ENCODE data around the gene RTN4R. TPM values are rescaled to one million over a fixed set of nuclear protein-coding genes. Genes with fewer than 3 reads are reported as not detected.

The RTN4R gene
- total RNA-seq, 1 experiment from 2014 or later, result 16.3 TPM

DNA sequence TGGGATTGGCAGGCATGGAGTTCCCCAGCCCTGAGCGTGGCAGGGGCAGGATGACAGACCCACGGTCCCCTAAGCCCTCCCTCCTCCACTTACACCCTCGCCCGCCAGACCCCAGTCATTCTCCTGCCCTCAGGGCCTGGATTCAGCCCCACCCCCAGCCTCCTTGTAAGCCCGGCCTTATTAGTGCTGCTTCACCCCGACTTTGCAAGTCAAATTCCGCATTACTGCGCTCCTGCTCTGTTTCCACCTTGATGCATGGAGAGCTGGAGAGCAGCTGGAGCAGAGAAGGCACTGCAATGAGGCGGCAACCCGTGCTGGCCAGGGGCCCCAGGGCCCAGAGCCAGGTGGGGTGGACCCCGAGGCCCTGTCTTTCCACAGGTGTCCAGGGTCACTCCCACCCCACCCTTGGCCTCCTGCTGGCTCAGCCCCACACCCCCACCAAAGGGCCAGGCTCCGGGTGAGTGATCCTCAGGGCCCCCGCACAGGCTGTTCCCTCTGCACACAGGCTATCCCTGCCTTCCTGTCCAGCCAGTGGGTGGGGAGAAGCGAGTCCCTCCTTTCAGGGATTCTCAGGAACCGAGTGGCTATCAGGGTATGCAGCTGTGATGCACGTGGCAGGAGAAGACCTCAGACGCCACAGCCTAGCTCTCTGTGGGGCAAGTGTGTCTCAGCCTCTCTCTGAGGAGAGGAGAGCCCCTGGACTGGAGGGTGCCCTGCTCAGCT lies 36.4 kb downstream of the RTN4R start:
- CTCF ChIA-PET, result no interaction called here
- no peaks in the 10 kb centered on the region for H3K36me3 ChIP-seq (ENCODE audit: control insufficient read depth, insufficient read depth, low read length)
- H3K4me3 ChIP-seq (ENCODE audit: low read depth in 2 of 2, low read length in 2 of 2), result no peak overlapping the region
- BruUV-seq (replicated peaks), result no TSS peak
- ATAC-seq (no peak), DNase-seq (ENCODE audit: low read depth, low spot score) (no peak)
- H3K27me3 ChIP-seq (ENCODE audit: control insufficient read depth, insufficient read depth, low read length), result no peaks in the 10 kb centered on the region
- in situ Hi-C loops (cut with HindIII; ENCODE audit: low pct_unique_long_range_greater_than_20kb, low sequenced_read_pairs), result no loop called here
- H3K9me3 ChIP-seq (ENCODE audit: control insufficient read depth, insufficient read depth, low read depth, low read length), result no peaks in the 10 kb centered on the region
- no peaks in the 10 kb centered on the region for H3K4me1 ChIP-seq (ENCODE audit: control insufficient read depth, insufficient read depth, low read length)
- TF ChIP-seq, protein P1, sequence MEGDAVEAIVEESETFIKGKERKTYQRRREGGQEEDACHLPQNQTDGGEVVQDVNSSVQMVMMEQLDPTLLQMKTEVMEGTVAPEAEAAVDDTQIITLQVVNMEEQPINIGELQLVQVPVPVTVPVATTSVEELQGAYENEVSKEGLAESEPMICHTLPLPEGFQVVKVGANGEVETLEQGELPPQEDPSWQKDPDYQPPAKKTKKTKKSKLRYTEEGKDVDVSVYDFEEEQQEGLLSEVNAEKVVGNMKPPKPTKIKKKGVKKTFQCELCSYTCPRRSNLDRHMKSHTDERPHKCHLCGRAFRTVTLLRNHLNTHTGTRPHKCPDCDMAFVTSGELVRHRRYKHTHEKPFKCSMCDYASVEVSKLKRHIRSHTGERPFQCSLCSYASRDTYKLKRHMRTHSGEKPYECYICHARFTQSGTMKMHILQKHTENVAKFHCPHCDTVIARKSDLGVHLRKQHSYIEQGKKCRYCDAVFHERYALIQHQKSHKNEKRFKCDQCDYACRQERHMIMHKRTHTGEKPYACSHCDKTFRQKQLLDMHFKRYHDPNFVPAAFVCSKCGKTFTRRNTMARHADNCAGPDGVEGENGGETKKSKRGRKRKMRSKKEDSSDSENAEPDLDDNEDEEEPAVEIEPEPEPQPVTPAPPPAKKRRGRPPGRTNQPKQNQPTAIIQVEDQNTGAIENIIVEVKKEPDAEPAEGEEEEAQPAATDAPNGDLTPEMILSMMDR (IDR thresholded peaks at IDR 0.05), result no peak
- TF ChIP-seq, protein P2, sequence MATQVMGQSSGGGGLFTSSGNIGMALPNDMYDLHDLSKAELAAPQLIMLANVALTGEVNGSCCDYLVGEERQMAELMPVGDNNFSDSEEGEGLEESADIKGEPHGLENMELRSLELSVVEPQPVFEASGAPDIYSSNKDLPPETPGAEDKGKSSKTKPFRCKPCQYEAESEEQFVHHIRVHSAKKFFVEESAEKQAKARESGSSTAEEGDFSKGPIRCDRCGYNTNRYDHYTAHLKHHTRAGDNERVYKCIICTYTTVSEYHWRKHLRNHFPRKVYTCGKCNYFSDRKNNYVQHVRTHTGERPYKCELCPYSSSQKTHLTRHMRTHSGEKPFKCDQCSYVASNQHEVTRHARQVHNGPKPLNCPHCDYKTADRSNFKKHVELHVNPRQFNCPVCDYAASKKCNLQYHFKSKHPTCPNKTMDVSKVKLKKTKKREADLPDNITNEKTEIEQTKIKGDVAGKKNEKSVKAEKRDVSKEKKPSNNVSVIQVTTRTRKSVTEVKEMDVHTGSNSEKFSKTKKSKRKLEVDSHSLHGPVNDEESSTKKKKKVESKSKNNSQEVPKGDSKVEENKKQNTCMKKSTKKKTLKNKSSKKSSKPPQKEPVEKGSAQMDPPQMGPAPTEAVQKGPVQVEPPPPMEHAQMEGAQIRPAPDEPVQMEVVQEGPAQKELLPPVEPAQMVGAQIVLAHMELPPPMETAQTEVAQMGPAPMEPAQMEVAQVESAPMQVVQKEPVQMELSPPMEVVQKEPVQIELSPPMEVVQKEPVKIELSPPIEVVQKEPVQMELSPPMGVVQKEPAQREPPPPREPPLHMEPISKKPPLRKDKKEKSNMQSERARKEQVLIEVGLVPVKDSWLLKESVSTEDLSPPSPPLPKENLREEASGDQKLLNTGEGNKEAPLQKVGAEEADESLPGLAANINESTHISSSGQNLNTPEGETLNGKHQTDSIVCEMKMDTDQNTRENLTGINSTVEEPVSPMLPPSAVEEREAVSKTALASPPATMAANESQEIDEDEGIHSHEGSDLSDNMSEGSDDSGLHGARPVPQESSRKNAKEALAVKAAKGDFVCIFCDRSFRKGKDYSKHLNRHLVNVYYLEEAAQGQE (IDR thresholded peaks at IDR 0.05; ENCODE audit: insufficient read depth in 1 of 2, low read depth in 2 of 2, low read length in 1 of 2), result no peak
- intact Hi-C loops (cut with micrococcal nuclease; ENCODE audit: unreplicated experiment), result loop anchor here (10.0 kb wide), 1 partner anchor 57 kb away; no protein-coding TSS in a partner anchor
- H3K27ac ChIP-seq (ENCODE audit: low read length), result no peak overlapping the region
- POLR2A ChIA-PET, result no interaction called here

DNA sequence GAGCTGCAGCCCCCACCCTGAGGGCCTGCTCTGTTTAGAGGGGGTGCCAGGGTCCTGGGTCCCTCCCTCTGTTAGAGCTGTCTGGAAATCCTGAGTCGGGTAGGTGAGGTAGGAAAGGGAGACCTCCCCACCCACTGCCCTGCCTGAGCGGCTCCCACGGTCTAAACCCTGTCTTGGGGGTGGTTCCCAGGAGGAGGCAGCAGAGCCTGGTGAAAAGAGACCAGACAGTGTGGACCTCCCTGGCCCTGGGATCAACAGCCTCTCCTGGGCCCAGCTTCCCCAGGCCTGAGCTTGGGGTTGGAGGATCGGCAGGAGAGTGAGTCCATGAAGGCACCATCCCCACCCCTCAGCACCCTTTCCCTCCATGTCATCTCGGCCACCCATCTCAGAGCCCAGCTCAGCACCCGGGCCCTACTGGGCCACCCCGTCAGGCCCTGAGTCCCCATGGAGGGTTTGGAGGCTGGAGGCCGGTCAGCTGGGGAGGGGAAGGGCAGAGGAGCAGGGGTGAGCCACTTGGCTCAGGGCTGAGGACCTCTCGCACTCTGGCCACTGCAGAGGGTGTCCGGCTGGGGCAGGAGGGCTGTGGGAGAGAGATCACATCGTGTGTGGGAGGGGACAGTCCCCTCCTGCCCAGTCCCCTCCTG lies 37.2 kb downstream of the RTN4R start:
- TF ChIP-seq, protein P1 (IDR thresholded peaks at IDR 0.05), result no peak
- no peak overlapping the region for H3K4me3 ChIP-seq (ENCODE audit: low read depth in 2 of 2, low read length in 2 of 2)
- no TSS peak for BruUV-seq (replicated peaks)
- no peak for ATAC-seq
- H3K4me1 ChIP-seq (ENCODE audit: control insufficient read depth, insufficient read depth, low read length), result no peaks in the 10 kb centered on the region
- H3K27me3 ChIP-seq (ENCODE audit: control insufficient read depth, insufficient read depth, low read length), result no peaks in the 10 kb centered on the region
- no peak overlapping the region for H3K27ac ChIP-seq (ENCODE audit: low read length)
- ChIA-PET POLR2A (no interaction called here), CTCF (no interaction called here)
- intact Hi-C loops (cut with micrococcal nuclease; ENCODE audit: unreplicated experiment) (loop anchor here (10.0 kb wide), 1 partner anchor 56 kb away; no protein-coding TSS in a partner anchor), in situ Hi-C loops (cut with HindIII; ENCODE audit: low pct_unique_long_range_greater_than_20kb, low sequenced_read_pairs) (no loop called here)
- H3K36me3 ChIP-seq (ENCODE audit: control insufficient read depth, insufficient read depth, low read length), result no peaks in the 10 kb centered on the region
- no peak for DNase-seq (ENCODE audit: low read depth, low spot score)
- H3K9me3 ChIP-seq (ENCODE audit: control insufficient read depth, insufficient read depth, low read depth, low read length), result no peaks in the 10 kb centered on the region

Measured in Panc1 (cell line).